Left lobe of liver (tissue), 2 donors: ENCODE measurements around the gene TNKS2. TPM values are rescaled to one million over a fixed set of nuclear protein-coding genes. Genes with fewer than 3 reads are reported as not detected.
"Not testable (repeated sequence)": the region's sequence is repeated elsewhere in the genome, so short reads cannot be mapped to it uniquely, and the experiment has no call there.

ENCODE experiments used
- ATAC-seq: fragments of 200-7000 bp; cut with Tn5 transposase; one replicate; pipeline ENCODE4 v1.9.1; 2020; ENCODE audit warnings: mild to moderate bottlenecking, moderate library complexity
- DNase-seq: peaks from one replicate; pipeline ENCODE4 v3.0.0-alpha.2; 2020; ENCODE audit warnings: low spot score
- total RNA-seq: library from RNA; stranded (reverse); gene quantifications from one replicate; pipeline ENCODE4 v1.2.1, GENCODE V29; 2021
- donor health status: DM: no; HTN: no; CAD: no; lungs with moderate emphysema.
- donor health status: DM: no; HTN: yes; CAD: no.

The TNKS2 gene
- total RNA-seq, 1 donor from 2014 or later: 11.8 TPM

- DNase-seq (no peak), ATAC-seq (no peak)
These were observed 66.5 kb downstream of the TNKS2 start for GRCh38 chr10:91864744-91865143.

GRCh38 chr10:91865562-91866081, 67.4 kb downstream of the TNKS2 start:
- DNase-seq: no peak
- ATAC-seq: no peak

- DNase-seq: no peak
- no peak for ATAC-seq
These were observed 76.9 kb downstream of the TNKS2 start for GRCh38 chr10:91875156-91875555.

GRCh38 chr10:91875779-91876178, 77.6 kb downstream of the TNKS2 start:
- ATAC-seq: no peak
- DNase-seq: no peak

- DNase-seq (no peak), ATAC-seq (no peak)
These were observed 81.4 kb downstream of the TNKS2 start for GRCh38 chr10:91879515-91880170.

GRCh38 chr10:91880310-91880709, 82.1 kb downstream of the TNKS2 start:
- DNase-seq: no peak
- ATAC-seq: no peak

DNA sequence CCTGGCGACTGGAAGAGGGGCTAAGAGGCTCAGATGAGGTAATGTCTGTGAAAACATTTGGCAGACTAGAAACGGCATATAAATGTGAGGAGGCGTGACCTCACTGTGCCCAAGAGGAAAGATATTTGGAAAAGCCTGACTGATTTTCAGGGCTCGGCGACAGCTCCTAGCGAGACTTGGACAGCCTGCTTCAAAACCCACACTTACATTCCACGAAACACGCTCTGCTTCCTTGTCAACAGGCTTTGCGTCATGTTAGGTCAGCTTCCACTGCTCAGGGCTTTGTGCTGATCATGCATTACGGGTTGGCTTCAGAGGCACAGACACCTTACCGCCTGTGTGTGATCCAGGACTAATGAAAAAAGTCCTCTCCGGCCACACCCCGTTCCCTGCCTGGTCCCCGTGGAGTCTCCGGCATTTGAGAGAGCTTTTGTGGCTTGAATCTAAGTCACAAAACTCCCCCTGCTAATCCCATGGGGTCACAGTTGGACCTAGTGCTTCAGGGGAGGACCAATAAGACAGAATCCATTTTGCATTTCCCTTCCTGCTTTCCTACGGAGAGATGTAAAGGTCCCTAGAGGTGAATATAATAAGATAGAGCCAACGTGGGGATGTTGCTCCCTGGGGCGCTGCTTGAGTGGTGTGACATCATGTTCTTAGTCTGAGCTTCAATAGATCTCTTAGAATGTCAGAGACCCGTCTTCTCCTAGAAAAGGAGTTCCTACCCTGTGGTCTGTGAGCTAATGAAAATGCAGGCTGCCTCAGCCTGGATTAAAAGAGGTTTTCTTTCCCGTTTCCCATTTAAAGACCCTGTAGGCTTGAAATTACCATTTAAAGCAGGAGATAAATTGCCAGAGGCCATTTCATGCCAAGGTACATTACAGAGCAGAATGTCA, 85.6 kb downstream of the TNKS2 start:
- DNase-seq (no peak), ATAC-seq (peak; percentile 83)

DNA sequence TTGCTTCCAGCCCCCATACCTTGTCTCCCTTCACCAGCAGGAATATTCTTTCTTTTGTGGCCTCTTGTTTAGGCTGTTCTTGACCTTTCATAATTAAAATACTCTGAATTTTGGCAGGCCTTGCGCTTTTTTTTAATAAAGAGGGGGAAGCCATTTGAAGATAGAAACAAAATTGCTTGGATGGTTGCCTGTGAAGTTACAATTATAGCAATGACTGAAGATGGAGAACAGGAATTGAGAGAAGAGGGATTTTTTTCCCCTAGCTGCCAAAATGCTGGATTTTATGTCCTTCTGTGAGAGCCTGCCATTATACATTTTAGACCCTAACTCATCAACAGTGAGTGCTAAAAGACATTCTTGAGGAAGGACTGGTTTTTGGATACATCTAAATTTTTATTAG, 86.3 kb downstream of the TNKS2 start:
- ATAC-seq: no peak
- no peak for DNase-seq

GRCh38 chr10:91885362-91886079, 87.3 kb downstream of the TNKS2 start:
- no peak for ATAC-seq
- DNase-seq: no peak

DNA sequence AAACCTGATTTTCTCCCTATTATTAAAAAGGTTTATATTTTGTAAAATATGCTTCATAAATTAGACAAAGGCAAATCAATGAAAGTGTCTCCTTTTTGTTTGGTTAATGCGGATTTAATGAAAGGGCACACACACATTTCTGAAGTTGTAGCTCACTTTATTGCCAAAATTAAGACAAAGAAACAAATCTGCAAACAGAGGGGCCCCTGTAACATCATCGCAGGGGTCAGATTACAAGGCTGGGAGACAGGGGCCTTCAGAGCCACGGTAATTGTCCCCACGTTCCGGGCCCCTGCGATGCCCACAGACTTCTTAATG, 88.7 kb downstream of the TNKS2 start:
- ATAC-seq: no peak

GRCh38 chr10:91887272-91888076, 89.2 kb downstream of the TNKS2 start:
- DNase-seq: no peak
- peak; percentile 76 for ATAC-seq

More for the DNA sequence above, 88.7 kb downstream of the TNKS2 start:
- no peak for DNase-seq

- no peak for DNase-seq
- no peak for ATAC-seq
These were observed 93.1 kb downstream of the TNKS2 start for GRCh38 chr10:91891125-91892001.

- DNase-seq (no peak), ATAC-seq (no peak)
These were observed 94.8 kb downstream of the TNKS2 start for GRCh38 chr10:91893051-91893450.

GRCh38 chr10:91894261-91894685, 96.0 kb downstream of the TNKS2 start:
- DNase-seq, ATAC-seq: not testable (repeated sequence)

GRCh38 chr10:91896212-91896756, 98.1 kb downstream of the TNKS2 start:
- DNase-seq: no peak
- no peak for ATAC-seq

GRCh38 chr10:91897421-91897820, 99.2 kb downstream of the TNKS2 start:
- ATAC-seq: no peak
- no peak for DNase-seq

DNA sequence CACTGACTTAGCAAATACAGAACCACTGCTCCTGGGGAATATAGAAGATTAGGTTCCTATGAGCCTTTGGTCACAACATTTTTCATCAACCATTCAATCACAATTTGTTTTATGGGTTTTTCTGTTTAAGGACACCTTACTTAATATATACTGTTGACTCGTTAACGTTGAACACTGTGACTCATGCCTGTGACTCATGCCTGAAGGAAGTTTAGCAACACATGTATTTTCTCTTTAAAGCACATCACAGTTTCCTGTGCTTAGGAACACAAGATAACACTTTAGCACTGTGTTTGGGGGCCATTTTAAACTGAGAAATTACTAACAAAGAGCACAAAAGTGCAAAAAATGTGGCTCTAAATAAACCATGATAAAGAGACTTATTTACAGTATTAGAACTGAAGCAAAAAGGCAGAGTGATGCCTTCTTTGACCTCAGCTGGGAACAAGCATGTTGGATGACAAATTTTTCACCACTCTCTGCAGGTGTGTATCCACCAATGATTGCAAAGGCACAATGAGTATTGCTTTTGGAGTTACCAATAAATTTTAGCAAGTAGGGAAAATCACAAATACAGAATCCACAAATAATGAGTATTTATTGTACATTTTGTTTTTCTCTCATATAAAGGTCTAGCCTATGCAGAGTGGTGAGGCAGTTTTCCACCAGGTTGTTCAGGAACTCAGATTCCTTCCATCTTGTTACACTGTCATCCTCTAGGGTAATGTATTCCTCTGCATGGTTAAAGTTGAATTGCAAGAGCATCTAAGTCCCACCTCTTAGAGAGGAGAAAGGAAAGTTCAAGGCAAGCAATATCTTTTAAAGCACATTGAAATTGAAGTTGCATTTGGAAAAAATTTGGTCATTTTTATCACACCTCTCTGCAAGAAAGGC, 103.8 kb downstream of the TNKS2 start:
- peak; percentile 27 for ATAC-seq
- no peak for DNase-seq

DNA sequence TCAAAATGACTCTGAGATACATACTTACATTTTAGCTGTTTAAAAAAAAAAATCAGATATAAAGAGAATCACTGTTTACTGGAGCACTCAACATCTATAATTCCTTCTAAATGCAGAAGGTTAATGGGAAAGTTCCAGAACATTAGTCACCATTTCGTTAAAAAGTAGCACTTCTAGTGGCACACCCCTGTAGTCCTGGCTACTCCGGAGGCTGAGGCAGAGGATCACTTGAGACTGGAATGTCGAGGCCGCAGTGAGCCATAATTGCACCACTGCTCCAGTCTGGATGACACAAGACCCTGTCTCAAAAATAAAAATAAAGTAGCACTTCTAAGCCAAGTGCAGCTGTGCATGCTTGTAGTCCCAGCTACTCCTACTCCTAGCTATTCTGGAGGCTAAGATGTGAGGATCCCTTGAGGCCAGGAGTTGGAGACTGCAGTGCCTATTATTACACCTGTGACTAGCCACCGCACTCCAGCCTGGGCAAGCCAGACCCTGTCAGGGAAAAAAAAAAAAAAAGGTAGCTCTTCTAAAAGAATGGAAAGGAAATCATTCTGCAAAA, 108.9 kb downstream of the TNKS2 start:
- ATAC-seq (no peak), DNase-seq (no peak)
